Fibroblast of the aortic adventitia (primary cell): ENCODE data around the gene B4GAT1. TPM values are rescaled to one million over a fixed set of nuclear protein-coding genes. Genes with fewer than 3 reads are reported as not detected.

Experiments used
- DNase-seq: peaks from one replicate; pipeline ENCODE4 v3.0.0-alpha.2; 2010; ENCODE audit warnings: low read depth
- H3K4me3 ChIP-seq: 2 replicates; pipeline ENCODE4 v1.5.1; 2011; ENCODE audit warnings: low read depth, mild to moderate bottlenecking, control low read depth, low read length, moderate library complexity
- total RNA-seq: library from RNA; depleted of rRNA; stranded (reverse); fragments of >200 nt; gene quantifications from 2 replicates; pipeline ENCODE4 v1.2.3, GENCODE V29; 2012; ENCODE audit warnings: low replicate concordance
- TF ChIP-seq, protein P1 (sequence below): IDR thresholded peaks from 2 replicates; pipeline ENCODE4 v1.5.1; 2011; ENCODE audit warnings: mild to moderate bottlenecking, low read length, control low read depth, inconsistent platforms; ENCODE audit not compliant: insufficient read depth

B4GAT1 gene
- total RNA-seq, 1 donor: 21.5 TPM

DNA sequence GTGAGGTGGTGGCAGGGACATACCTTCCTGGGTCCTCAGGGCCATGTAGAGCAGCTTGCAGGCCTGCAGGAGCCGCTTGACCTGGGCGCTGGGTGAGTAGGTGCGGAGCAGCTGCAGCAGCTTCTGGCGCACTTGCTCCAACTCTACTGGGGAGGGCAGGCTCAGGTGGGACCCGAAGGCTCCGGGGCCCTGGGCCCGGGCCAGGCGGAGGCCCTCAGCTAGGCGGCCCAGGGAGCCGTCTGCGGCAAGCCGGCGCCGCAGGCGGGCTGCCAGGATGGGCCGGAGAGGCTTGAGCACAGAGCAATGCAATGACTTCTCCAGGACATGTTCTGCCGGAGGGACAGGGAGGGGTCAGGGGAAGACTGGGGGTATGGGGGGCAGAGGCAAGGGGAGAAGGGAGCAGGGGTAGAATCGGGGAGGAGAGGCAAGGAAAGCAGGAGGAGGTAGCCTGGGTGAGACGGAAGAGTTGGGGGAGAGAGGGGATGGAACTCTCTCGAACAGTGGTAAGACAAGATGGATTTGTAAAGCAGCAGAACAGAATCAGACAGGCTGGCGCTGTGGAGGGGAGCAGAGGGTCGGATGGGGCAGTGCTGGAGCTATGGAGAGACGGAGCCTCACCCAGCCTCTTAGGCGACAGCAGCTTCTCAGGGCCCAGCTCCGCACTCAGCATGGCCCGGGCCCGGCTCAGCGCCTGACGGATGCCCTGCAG is 13.4 kb downstream of the B4GAT1 start:
- no peak for DNase-seq
- TF ChIP-seq, protein P1, sequence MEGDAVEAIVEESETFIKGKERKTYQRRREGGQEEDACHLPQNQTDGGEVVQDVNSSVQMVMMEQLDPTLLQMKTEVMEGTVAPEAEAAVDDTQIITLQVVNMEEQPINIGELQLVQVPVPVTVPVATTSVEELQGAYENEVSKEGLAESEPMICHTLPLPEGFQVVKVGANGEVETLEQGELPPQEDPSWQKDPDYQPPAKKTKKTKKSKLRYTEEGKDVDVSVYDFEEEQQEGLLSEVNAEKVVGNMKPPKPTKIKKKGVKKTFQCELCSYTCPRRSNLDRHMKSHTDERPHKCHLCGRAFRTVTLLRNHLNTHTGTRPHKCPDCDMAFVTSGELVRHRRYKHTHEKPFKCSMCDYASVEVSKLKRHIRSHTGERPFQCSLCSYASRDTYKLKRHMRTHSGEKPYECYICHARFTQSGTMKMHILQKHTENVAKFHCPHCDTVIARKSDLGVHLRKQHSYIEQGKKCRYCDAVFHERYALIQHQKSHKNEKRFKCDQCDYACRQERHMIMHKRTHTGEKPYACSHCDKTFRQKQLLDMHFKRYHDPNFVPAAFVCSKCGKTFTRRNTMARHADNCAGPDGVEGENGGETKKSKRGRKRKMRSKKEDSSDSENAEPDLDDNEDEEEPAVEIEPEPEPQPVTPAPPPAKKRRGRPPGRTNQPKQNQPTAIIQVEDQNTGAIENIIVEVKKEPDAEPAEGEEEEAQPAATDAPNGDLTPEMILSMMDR: no peak
- H3K4me3 ChIP-seq: peak overlapping the region; percentile 9

DNA sequence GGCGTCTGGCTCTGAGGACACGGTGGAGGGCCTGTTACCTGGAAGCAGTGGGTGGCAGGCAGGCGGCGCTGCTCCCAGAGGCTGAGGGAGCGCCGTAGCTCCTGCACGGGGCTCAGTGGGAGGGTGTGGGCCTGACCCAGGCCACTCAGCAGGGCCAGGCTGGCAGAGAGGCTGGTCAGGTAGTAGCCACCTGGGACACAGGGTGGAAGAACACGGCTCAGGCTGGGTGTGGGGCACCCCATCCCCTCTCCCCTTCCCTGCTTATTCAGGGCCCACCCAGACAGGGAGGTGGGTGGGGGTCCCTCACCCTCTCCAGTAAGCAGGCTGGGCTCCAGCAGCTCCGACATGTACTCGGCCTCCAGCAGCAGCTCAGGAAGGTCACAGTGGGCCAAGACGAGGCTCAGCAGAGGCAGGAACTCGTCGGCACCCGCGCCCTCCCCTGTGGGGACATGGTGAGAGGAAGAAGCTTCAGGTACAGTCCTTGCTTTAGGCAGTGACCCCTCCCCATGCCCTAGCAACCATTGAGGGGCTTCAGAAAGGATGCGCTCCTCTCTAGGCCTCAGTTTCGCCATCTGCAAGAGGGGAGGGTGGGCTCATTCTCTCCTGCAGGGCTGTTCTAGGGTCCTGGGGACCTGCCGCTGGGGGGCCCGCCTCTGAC is 14.1 kb downstream of the B4GAT1 start:
- no peak for DNase-seq
- TF ChIP-seq, protein P1: no peak
- H3K4me3 ChIP-seq: no peak overlapping the region

DNA sequence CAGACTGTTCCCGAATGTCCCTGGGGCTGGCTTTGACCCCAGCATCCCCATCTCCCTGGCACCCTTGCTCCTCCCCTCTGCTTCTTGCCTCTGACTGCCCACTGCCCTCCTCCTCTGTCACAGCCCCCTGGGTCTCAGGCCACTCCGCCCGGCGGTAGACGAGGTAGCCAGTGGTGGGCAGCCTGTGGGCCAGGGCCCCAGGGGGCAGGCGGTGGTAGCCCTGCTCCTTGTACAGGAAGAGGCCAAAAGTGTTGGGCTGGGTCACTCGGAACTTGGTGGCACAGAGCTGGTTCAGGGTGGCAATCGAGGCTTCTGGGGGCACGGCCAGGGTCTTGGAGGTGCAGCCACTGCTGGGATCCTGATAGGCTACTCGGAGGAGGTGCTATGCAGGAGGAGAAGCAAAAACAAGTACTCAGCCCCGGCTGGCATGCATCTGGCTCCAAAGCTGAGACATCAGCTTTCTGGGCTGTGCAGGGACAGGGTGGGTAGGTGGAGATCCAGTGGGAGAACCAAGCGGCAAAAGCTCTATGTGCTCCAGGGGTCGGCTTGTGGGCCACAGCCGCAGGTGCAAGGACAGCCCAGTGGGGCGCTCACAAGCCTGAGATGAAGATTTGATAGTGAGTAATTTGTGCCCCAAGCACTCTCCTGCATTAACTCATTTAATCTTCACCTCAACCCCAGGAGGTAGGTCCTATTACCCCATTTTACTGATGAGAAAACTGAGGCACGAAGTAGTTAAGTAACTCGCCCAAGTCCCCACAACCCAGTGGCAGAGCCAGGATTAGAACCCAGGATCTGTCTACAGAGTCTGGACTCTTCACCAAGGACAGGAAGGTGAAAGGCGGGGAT is 14.8 kb downstream of the B4GAT1 start:
- no peak overlapping the region for H3K4me3 ChIP-seq
- DNase-seq: no peak
- TF ChIP-seq, protein P1: no peak

DNA sequence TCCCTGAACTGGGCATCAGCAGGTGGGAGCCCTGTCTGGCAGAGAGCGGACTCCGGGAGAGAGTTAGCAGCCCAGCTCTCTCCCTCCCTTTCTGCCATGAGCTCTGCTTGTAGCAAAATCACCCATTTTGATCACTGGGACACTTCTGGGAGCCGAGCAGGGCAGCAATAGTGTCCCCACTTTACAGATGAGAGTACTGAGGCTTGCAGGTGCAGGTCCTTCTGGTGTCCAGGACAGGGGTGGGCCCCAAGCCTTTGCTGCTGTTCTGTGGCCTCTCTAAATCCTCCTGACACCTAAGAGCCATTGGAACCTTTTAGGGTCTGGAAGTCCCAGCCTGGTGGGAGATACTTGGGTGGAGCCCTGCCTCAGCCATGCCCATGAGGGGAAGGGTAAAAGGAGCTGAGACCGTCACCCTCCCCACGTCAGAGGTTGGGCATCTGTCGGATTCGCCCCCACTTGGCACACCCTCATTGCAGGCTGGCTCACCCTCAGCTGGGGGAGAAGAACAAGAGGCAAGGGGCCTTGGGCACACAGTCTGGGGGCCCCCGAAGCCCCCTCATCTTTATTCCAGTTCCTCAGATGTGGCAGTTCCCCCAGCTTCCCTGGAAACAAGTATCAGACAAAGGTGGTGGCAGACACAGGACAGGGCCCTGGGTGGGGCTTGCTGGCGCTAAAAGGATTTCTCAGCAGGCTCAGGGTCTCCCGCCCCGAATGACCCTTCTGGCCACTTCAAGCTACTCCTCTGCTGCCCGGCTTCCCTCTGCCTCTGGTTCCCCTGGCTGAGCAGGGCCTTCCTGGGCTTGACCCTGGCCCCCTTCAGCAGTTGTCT is 15.7 kb downstream of the B4GAT1 start:
- TF ChIP-seq, protein P1: no peak
- H3K4me3 ChIP-seq: no peak overlapping the region
- no peak for DNase-seq

DNA sequence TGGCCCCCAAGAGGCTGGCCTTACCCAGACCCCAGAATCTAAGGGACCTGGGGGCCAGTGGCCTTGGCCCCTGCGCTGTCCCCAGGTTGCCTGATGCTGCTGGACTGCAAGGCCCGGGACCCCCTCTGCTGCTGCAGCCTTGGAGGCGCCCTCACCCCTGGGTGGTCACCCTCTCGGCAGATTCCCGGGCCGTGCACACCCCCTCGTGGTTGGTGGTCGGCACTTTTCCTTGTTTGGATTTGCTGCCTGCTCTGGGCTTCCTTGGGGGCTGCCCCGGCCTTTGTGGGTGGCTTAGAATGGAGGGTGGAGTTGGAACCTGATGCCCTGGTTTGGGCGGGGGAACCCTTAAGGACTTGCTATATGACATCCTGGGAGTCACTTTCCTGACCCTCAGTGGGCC is 16.5 kb downstream of the B4GAT1 start:
- TF ChIP-seq, protein P1: no peak
- no peak overlapping the region for H3K4me3 ChIP-seq
- no peak for DNase-seq

DNA sequence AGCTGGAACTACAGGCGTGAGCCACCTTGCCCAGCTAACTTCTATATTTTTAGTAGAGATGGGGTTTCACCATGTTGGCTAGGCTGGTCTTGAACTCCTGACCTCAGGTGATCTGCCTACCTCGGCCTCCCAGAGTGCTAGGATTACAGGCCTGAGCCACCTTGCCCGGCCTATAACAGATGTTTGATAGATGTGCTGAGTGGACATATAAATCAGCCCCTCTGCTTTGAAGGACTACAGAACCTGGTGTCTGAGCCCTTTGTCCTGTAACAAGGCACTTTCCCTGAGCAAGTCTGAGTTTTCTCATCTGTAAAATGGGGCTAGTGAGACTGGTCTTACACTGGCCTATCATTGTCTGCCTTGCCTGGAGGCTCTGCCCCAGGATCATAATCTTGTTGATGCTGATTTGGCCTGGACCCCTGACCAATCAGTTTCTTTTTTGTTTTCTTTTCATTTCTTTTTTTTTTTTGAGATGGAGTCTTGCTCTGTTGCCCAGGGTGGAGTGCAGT is 18.2 kb downstream of the B4GAT1 start:
- no peak overlapping the region for H3K4me3 ChIP-seq
- TF ChIP-seq, protein P1: no peak
- DNase-seq: no peak
